Epidermal melanocyte (primary cell): Measurements from ENCODE around the gene KIF13A.
"Not testable (repeated sequence)": the region's sequence is repeated elsewhere in the genome, so short reads cannot be mapped to it uniquely, and the experiment has no call there.

Experiments used
- DNase-seq: peaks from one replicate; pipeline ENCODE4 v3.0.0; 2011; ENCODE audit warnings: low spot score; ENCODE audit not compliant: insufficient read length

KIF13A gene

DNA sequence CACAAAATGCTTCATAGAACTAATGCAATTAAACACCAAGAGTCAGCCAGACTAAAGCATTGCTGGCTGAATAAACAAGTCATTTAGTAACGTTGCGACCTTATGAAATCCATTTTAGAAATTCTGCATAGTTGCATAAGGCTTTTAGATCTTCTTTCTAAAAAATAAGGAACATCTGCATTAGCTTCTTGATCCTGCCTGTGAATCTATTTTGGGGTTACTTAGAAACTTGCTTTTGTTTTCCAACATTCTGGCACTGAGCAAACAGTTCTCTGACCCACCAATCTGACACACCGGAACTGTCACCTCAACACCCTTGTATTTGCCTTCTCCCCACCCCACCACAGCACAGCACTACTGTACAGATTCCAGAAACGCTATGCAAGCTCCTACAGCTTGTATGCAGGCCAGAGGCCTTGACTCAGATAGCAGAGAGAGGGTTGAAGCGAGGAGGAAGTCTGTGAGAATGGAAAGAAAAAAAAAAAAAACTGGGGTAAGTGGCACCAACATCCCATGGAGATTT is 55.0 kb downstream of the KIF13A start:
- no peak for DNase-seq

DNA sequence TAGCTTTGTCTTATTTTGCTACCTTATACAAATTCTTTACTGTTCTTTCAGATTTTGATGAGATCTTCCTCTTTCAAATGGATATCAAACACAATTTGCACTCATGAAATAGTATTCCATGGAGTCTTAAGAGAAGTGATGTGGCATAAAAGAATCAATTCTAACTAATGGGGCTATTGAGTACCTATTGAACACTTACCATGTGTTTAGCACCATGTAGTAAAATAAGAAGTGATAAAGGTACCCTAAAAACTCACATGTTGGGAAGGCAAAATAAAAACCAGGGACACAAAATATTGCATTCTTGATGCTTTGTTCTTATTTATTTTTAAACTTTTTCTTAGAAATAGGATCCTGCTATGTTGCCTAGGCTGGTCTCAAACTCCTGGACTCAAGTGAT is 56.2 kb downstream of the KIF13A start:
- DNase-seq = no peak

DNA sequence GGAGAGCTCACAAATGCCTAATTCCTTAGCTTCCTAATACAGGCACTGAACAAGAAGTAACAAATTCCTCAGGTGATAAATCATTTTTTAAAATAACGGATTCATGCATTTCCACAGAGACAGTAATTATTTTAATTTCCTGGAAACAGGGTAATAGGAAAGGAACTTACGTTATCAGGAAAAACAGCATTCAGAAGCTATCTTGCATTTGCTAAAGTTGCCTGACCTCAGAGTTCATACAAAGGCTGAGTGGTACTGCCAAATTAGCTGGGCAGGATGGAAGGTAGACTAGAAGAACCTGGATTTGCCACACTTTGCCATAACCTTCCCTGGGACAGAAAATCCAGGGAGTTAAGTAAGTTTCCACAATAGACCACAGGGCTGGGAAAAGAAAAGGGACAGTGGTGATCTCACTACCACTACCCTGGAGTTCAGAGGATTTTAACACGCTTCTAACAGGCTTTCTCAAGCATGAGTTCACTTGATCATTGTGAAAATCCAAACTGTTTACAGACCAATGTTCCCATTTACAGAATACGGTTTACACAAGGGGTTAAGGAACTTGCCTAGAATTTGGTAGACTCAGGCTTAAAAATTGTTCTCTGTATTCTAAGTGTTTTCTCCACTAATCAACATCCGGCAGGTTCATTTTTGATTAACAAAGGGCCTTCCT is 57.0 kb downstream of the KIF13A start:
- DNase-seq = no peak

DNA sequence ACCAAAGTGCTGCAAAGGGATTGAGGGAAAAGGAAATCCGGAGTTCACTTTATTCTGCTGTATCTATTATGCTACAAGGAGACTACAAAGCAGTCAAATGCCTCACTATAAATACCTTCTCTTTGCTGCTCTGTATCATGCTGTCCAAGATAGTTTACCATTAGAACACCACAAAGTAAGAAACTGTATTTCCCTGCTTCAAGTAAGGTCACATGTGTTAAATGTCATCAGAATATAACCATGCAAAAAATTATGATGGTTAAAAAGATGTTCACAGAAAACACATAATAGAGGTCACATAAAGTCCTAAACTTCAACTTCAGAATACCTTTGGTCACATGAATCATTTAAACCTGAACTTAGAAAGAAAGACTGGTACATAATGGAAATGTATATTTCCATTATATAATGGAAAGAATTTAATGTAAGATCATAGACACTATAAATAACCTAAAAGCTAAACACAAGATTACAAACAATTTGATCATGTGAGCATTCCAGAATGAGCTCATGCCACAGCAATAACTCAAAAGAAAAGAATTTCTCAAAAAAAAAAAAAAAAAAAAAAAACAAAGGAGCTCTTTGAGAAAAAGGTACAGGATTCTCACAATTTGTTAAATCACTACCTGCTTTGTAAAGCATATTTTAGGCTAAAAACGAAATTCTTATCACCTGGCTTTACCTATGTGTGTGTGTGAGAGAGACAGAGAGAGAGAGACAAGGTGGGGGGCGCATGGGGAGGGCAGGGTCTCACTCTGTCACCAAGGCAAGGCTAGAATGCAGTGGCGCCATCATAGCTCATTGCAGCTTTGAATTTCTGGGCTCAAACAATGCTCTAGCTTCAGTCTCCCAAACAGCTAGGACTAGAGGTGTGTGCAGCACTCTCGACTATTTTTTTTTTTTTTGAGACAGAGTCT is 58.7 kb downstream of the KIF13A start:
- no peak for DNase-seq

DNA sequence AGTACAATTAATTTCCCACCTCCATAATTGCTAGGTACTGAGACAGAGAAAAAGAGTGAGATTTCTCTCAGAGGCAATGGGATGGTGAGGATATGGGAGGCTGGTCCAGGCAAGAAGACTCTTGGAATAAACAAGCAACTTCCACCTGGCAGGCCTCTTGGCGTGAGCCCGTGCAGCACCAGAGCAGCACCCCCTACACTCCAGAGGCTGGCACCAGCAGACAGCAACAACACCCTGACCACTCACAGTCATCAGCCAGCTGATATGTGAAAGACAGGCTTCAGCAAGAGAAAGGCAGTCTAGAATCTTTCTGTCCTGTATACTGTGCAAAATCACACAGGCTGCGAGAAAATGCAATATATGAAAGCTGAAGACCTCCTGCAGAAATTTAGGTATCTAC is 59.7 kb downstream of the KIF13A start:
- DNase-seq = no peak

DNA sequence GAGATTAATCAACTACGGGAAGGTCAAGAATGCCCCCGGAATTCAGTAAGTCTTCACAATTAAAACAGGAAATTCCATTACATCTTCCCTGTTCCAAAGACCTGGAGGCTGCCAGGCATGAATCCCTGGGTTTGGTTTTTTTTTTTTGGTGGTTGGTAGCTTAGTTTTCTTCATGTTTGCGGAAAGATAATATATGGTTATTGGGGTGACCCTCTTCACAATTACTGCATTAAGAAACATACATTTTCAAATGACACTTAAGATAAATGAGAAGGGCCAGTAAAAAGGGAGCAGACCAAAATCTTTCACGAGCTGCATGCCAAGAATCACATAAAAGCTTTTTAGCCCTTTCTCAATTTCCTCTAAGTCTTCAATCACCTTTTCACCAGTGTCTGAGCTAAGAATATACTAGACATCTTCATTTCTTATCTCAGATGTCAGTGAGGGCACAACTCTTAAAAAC is 64.0 kb downstream of the KIF13A start:
- DNase-seq = no peak

DNA sequence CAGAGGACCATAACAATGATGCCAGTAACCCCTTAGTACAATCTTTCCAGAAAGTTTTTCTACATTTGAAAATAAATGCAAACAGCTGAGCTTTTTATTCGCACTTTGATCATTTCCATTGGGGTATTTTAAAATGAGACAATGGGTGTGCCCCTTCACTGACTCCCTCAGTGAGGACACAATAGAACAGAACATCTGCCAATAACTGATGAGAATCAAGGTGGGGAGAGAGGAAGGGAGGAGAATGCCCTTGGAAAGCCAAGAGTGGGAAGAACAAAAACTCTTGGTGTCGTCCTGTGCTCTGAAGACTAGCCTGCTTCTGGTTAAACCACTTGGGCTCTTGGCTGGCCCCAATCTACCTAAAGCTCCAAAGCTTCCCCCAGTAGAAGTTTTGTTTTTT is 66.0 kb downstream of the KIF13A start:
- DNase-seq = no peak

DNA sequence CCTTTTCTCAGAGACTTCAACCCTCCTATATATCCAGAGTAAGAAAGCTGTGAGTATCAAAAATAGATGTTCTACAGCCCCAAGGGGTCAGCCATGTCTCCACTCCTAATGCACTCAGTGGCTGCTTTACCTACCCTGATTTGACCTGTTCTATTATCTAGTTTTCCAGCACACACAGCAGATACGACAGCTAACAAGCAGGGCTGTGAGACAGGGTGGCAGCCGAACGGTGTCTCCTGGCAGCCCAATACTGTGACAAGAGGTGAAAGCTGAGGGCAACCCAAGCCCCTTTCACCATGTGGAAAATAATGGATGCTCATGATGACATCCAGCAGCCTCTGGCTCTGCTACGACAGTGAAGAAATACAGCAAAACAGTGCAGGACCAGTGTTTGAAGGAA is 67.9 kb downstream of the KIF13A start:
- no peak for DNase-seq

DNA sequence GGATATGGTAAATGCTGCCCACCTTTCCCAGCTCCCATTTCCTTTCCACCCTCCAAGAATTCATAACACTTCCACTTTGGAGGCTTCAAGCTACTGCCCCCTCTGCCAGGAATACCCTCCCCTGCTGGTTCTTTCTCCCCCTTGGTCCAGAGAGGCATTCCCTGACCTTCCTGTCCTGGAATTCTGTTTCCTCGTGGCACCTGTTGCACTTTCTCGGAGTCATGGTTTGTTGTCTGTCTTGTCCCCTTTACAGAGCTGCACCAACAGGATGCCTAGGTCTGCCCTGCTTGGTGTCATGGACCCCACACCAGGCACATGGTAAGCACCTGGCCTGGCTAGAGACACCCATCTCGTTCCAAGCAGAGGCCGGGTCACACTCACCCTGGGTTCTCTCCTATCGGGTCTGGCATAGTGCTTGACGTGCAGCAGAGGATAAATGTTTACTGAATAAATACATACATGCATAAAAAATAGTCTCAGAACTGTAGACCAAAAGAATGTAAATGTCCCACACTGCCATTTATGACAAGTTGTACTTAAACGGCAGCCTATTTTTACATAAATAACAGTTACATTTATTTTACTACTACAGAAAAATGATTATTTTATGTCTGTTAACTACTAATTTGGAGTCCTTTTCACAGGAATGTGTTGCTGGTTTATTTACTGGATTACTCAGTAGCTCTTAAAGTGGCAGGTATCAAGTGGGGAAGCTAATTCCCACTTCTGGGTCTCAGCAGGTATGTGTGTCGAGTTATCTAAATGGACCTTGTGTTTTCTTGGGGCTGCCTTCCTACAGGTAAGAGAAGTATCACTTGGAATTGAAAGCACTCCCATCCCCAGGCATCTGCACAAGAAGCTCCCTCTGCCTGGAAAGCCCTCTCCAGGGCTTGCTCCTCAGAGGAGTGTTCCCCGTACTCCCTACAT is 69.3 kb downstream of the KIF13A start:
- DNase-seq = no peak

DNA sequence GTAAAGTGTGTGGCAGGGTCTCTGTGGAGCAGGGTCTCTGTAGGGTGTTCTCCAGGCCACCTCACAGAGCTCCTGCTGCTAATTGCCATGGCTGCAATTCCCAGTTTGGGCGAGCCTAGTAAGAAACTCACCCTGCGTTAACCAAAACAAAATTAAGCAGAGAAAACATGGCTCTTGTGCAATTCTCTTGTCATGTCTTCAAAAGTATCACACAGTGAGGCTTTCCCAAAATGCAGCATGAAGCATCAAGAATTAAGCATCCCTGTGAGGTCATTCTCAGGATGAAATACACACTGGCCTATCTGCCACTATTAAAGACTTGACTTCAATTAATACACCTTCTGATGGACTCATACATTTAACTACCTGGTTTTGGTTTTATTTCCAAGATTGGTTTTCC is 72.8 kb downstream of the KIF13A start:
- no peak for DNase-seq

DNA sequence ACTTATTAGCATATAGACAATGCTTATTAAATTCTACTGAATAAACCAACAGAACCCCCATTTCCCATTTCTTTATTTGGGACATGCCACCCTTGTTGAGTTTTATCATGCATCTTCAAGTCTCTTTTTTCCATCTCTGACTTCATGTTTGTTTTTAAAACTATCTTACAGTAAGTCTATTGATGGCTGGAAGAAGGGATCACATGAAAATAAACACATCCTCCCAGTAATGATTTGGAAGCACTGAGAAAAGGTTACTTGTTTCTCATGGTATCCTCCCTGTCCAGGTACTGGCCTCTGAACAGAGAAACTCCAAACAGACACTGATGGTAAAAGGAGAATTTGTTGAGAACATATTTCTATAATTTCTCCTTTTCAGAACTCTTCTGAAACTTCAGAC is 74.9 kb downstream of the KIF13A start:
- no peak for DNase-seq

DNA sequence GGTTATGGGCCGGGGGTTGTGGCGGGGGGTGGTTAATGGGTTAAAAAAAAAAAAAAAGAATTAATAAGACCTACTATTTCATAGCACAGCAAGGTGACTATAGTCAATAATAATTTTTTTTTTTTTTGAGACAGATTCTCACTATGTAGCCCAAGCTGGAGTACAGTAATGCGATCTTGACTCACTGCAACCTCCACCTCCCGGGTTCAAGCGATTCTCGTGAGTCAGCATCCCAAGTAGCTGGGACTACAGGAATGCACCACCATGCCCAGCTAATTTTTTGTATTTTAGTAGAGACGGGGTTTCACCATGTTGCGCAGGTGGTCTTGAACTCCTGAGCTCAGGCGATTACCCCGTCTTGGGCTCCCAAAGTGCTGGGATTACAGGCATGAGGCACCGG is 75.8 kb downstream of the KIF13A start:
- not testable (repeated sequence) for DNase-seq

DNA sequence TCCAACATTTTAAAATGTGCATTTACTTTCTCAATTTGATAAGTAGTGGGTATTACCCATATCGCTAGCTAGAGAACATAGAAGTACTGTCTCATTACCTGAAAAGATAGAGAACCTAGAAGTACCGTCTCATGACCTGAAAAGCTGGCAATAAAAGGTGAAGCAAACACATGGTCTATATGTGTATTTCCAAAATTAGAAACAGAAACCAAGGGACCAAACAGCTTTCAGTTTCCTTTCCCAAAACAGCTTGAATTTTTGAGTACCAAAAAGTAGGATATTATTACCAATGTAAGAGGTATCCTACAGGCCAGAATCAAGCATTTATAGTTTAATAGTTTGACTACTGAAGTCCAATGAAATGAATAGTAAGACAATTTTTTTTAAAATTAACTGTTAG is 77.2 kb downstream of the KIF13A start:
- no peak for DNase-seq

DNA sequence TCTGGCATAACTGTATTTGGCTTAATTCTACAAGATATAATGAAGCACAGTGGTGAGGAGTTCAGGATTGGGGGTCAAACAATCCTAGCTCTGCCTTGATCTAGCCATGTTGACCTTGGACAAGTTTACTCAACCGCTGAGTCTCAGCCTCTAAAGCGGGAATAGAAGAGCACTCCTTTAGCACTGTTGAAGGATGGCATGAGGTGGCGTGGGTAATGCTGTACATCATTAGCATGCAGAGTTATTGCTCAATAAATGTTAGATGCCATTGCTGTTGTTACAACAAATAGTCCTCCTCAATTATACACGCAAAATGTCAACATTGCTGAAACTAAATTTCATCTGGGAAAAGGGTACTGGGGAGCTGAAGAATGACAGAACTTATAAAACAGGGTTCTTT is 78.6 kb downstream of the KIF13A start:
- no peak for DNase-seq

DNA sequence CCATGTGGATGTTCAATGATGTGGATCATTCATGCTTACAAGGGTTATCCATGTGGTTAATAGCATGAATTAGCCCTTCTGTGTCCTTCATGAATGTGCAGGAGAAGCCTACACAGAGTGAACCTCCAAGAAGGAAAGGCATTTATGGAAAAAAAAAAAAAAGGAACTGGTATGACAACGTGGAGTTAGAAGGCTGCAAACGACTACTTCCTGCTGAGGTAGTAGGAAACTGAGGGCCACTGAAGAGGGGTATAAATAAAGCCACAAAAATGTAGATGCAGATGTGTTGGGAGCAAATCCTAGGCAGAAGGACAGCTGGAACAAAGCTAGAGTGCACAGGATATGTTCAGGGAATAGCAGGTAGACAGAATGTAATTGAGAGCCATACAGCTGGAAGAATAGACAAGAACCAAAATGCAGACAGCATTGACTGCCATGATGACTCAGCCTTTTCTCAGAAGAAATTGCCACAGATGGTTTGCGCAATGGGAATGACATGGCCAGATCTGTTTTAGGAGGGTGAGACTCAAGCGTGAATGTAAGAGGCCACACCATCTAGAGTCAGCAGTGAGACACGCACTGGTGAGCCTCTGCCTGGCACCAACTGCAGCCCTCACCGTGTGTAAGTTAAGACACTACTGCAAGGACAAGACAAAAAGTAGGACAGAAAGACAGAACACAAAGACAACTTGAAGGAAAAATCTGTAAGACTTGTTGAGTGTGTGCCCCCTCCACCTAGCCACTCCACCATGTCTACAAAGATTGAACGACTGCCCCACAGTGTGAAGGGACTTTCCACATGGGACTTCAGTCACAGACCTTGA is 79.8 kb downstream of the KIF13A start:
- peak; percentile 34 for DNase-seq

DNA sequence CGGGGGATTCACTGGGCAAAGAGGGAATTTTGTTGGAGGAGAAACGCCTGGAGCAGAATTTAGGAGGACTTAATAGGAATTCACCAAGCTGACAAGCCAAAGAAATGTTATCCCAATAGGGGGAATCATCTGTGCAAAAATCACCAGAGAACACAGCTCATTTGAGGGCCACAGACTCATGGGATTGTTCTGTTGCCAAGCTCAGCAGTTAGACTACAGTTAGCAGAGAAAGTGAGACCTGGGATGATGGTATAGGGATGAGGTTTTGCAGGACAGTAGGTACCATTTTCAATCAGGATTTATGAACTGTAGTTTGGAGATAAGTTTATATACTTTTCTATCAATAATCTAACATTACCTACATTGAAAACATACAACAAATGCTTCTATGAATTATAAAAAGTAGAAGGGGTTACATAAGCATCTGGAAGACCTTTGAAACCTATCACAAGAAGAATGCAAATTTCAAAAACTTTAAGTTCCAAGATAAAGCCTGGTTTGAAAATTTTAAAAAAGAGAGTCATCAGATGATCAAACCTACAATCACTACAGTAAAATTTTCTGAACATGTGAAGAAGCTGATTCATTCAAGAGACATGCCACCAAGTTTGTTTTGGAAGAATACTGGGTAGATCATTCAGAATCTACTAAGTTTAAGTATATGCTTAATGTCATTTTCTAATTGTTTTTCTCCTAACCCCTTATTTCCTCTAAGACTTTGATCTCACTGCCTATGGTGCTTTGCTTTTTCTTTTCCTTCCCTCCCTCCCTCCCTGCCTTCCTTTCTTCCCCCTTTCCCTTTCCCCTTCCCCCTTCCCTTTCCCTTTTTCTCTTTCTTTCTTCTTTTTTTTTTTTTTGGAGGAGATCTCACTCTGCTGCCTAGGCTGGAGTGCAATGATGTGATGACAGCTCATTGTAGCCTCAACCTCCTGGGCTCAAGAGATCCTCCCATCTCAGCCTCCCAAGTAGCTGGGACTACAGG is 81.5 kb downstream of the KIF13A start:
- DNase-seq = no peak

DNA sequence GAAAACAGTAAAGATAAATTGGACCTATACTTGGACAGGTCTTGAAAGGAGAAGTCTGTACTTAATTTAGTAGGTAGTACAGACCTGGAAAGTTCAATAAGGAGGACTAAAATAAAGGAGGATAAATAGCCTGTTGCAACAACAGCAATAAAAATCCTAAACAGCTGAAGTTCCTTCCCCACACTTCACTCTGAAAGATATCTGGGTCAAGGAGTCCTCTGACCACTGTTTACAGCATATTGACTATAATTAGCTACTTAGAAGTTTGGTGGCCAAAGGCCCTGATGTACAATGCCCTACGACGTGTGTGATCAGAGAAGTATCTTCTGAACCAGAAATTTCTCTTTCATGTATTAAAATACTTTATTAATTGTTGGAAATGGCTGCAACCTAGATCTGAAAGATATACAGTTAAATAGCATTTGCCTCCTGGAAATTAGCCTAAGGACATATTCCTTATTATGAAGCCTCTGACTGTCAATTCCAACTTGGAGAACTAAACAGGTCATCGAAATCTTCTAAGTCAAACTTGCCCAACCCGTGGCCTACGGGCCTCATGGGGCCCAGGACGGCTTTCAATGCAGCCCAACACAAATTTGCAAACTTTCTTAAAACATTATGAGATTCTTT is 82.8 kb downstream of the KIF13A start:
- no peak for DNase-seq

DNA sequence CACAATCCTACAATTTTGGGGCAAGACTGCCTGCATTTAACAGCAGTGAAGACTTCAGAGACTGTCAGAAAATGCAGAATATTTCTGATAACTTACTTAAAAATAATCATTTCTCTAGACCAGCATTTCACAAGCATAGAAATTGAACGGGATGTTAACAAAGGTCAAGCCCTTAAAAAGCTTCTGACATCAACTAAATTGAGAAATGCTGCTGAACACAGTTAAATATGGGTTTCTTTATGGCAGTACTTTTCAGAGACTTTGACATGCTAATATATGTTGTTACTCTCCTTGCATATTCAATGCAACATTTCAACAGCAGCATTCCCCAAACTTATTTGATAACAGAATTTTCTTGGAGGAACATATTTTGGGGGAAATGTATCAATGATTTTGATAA is 84.5 kb downstream of the KIF13A start:
- no peak for DNase-seq

DNA sequence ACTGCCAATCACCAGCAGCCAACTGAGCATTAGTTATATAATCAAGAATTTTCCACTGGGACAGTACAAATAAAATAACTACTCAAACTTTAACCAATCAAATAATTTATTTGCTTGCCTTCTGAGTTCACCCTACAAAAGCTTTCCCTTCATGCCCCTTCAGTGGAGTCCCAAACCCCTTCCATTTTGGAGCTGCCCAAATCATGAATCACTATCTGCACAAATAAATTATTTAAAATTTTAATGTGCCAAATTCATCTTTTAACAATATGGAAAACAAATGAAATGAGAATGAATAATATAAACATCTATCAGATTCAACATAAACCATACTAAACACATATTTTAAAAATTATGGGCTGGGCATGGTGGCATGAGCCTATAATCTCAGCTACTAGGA is 85.9 kb downstream of the KIF13A start:
- DNase-seq = no peak
